HG03460 (cell line): ENCODE data around the gene PRPSAP1.
"Not testable (repeated sequence)": the region's sequence is repeated elsewhere in the genome, so short reads cannot be mapped to it uniquely, and the experiment has no call there.

ENCODE experiments used
- ATAC-seq: cut with Tn5 transposase; IDR thresholded peaks from one replicate; pipeline ENCODE4 v1.9.1; 2021; ENCODE audit not compliant: unreplicated experiment

PRPSAP1 gene

DNA sequence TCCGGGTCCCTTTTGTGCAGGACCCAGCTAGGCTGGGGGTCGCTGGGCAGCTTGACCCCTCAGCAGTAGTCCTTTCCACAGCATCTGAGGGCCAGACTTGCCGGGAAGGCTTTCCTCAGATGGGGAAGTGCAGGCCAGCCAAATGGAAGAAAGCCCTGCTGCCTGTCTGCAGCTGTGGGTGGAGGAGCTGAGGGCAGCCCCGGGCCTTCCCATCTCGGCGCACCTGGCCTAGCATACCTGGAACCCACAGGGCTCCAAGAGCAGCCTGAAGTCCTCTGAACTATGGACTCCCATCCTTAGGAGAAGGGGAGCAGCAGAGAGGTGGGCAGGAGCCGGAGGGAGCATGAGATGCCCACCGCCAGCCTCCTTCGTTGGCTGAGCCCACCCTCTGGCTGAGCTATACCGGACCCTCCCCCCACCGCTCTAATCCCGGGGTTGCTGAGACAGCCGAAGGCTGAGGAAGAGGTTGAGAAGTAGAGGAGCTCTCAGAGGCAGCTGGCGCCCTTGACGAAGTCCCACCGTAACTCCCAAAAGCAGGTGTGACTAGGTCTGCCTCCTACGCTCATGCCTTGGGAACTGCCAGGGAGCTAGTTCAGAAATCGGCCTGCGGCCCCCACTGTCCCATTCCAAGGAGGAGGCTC, 75.3 kb downstream of the PRPSAP1 start:
- ATAC-seq = no peak

- ATAC-seq = no peak
Observed at GRCh38 chr17:76277300-76278267, 76.1 kb downstream of the PRPSAP1 start.

DNA sequence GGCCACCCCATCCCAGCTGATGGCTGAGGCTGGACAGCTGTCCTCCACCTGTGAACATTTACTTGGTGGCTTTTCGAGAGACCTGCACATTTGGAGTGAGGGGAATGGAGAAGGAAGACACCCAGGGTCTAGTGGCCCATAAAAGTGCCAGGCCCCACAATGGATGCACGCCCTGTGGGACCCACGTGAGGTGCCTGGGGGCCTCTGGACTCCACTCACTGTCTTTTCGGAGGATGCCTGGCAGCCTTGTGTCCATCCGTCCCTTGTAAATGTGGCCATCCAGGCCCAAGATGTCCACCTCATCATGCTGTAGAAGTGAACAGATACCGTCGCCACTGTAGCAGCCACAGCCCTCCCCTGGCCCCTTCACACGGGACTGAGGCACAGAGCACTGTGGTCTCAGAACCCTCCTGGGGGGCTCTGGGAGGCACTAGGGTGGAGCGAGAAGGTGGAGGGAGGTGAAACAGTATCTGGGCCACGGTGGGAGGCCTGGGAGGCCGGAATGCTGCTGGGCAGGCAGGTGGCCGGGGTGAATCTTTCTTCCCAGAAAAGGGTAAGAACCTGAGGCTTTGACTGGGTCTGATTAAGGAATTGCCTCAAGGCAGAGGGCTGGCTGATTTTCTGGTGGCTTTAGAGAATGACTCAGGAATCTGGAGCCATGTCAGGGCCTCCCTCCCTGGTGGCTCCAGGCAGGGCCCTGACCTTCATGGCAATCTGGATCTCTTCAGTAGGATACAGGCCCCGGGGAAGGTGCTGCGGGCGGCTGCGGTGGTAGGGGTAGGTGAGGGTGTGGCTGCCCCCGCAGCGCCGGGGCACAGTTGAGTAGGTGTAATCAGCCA, 77.0 kb downstream of the PRPSAP1 start:
- ATAC-seq = no peak

GRCh38 chr17:76276069-76276431, 77.7 kb downstream of the PRPSAP1 start:
- ATAC-seq = no peak

DNA sequence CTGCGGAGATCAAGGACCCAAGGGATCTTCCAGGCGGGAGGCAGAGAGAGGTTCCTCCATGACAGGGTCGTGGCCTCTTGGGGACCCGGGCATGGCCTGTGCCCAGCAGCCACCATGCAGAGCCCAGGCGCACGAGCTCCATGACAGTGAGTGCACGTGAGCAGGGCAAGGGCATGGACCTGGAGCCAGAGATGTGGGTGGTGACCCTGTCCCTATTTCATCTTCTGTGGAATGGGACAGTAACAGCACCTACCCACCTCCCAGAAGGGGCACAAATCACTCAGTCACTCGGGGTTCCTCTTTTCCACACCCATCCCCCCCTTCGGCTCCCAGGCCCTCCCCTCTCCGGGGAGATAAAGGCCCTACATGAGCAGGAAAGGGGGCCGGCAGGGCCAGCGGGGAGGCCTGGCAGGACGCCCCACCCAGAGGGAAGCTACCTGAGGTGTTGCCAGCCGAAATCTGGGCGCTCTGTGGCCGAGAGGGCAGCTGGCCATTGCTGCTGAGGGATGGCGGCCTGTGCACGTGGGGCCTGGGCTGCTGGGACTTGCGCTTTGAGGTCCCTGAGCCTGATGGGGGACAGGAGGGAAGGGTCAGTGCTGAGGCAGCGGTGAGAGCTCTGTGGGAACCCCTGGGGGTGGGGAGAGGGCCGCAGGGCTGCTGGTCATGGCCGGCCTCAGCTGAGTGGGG, 78.2 kb downstream of the PRPSAP1 start:
- ATAC-seq = no peak

DNA sequence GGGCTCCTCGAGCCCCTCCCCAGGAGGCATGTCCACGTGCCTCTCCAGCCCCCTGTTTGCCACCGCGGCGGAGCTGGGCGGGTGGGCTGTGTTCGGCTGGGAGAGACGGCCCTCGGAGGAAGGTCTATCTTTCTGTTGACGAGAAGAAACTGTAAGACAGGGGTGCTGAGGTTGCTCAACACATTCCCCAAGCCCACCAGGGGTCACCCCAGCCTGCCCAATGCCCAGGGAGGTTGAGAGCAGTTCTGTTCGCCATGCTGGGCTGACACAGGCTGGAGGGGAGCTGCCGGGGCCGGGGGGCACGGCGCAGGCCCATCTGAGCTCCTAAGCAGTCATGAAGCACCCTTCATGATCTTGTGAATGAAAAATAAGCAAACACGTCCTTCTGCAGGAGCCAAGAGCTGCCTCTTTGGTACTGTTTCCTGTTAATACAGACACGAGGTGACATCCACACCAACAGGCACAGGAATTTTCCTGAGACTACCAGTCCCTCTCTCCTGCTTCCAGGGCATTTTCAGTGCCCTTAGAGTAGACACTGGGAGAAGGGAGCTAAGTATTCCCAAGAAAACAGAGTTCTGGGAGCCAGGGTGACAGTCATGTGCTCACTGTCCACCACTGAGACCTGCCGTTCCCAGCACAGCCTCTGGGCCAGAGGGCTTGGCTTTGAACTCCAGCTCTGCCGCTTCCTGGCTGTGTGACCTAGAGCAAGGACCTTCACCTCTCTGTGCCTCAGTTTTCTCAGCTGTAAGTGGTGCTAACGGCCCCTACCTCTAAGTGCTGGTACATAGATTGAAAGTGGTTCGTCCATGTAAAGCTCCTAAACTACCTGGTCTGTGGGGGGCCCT, 79.4 kb downstream of the PRPSAP1 start:
- ATAC-seq = no peak

- no peak for ATAC-seq
Observed at GRCh38 chr17:76273445-76274111, 80.1 kb downstream of the PRPSAP1 start.

- peak; percentile 12 for ATAC-seq
Observed at GRCh38 chr17:76272541-76273444, 80.9 kb downstream of the PRPSAP1 start.

DNA sequence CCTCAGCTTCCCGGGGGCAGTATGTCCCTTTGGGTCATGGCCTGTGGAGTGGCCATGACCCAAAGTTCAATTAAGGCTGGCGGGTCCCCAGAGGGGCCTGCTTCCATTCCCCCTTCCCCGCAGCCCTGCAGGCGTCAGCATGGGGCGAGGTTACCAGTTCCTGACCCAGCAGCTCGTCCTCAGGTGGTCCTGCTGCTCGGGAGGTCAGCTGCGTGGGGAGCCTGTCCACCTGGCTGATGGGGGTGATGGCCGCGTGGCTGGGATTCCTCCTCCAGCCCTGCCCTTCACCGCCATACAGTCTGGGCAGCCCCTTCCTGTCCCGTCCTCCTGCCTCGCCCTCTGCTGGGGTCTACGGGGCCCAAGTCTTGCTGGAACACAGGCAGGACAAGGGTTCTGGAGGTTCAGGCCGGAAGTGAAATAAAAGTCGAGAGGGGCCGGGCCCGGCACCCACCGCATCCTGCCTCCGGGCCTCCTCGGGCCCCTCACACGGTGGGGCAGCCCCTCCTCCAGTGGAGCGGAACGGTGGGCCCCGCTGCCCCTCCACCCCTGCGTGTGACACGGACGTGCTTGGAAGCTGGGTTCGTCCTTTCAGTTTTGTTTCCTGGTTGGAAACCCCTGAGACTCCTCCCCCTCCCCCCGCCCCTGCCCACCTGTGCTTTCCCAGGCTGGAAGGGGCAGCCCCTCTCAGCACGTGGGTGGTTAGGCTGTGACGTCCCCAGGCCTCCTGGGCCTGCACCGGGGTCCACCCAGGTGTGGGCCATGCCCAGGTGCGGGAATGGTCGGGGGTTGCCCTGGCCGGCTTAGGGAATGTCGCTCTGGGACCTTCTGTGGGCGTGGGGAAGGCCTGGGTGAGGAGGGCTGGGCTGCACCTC, 81.8 kb downstream of the PRPSAP1 start:
- peak; percentile 38 for ATAC-seq

DNA sequence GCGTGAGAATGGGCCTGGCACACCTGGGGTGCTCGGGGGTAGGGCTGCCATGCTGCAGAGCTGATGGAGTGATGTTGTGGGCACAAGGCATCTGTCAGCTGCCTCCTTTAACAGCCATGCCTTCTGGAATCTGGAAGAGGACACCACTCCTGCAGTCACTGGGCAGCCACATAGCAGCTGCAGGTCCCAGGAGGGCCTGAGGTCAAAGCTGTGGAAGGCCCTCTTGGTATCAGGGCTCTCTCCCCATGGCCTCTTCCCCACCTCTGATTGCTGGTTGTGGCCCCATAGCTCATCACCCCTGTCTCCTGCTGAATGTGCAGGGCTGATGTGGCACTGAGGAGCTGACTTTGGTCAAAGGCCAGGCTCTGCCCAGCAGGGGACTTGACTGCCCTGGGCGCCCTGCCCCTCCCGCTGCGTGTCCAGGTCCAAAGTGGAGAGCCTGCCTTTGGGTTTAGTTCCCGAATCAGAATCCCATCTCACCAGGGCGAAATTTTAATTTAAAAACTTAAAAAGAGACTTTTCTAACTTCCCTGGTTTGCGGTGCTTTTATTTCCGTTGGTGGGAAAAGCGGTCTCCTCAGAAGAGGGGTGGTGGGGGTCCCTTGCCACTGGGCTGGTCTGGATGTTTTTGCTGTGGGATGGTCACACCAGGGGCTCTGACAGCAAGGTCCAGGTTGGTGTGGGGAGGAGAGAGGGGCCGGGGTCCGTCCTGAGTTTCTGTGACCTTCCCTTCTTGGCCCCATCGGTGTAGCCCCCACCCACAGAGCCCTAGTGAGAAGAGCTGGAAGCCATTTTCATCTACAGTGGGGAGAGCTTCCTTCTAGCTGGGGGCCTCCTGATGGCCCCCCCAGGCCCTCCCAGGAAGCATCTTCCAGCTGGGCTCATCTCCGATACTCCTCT, 82.7 kb downstream of the PRPSAP1 start:
- no peak for ATAC-seq

DNA sequence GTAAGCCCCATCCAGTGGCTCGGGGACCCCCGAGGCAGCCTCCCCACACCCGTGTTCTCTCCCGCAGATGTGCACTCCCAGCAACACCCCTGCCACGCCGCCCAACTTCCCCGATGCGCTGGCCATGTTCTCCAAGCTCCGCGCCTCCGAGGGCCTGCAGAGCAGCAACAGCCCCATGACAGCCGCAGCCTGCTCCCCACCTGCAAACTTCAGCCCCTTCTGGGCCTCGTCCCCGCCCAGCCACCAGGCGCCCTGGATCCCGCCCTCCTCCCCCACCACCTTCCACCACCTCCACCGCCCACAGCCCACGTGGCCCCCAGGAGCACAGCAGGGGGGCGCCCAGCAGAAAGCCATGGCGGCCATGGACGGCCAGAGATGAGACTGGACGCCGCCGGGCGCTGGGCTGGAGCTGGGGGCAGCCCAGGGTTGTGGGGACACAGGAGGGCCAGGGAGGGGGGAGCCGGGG, 83.6 kb downstream of the PRPSAP1 start:
- no peak for ATAC-seq

DNA sequence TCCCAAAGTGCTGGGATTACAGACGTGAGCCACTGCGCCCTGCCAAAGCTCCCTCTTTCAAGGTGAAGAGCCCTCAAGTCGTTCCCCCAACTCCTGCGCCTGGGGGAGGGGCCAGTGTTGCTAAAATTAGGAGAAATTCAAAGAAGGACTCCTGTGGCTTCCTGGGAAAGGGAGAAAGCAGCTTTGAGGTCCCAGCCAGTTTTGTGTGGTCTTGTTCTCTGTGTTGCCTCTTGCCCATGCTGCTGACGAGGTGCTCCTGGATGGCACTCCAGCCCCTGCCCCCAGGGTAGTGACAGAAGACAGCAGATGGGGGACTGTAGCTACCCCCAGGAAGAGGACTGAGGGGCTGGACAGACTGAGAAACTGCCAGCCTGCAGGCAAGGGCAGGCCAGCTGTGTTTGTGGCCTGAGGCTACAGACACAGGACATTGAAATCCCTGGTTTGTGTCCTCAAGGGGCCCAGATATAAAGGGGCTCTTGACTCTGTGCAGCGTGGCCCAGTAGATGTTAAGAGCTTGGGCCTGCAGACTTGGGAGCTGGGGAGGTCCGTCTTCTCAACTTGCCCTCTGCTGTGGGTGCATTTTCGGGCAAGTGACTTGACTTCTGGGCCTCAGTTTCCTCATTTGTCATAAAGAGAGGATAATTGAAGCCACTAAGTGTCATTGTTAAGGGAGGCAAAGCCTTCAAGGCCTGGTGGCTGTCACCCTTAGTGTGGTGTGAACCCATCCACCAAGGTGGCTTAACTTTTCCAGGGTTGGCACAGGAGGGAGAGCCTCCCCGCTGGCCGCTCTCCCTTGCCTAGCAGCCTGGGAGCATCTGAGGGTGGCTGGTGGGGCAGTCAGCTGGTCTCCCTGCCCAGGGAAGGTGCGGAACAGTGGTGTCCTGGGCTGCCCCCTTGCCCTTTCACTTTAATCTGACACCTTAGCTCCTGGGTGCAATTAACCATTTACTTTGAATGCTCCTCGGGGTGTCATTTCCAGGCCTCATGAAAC, 84.4 kb downstream of the PRPSAP1 start:
- no peak for ATAC-seq

DNA sequence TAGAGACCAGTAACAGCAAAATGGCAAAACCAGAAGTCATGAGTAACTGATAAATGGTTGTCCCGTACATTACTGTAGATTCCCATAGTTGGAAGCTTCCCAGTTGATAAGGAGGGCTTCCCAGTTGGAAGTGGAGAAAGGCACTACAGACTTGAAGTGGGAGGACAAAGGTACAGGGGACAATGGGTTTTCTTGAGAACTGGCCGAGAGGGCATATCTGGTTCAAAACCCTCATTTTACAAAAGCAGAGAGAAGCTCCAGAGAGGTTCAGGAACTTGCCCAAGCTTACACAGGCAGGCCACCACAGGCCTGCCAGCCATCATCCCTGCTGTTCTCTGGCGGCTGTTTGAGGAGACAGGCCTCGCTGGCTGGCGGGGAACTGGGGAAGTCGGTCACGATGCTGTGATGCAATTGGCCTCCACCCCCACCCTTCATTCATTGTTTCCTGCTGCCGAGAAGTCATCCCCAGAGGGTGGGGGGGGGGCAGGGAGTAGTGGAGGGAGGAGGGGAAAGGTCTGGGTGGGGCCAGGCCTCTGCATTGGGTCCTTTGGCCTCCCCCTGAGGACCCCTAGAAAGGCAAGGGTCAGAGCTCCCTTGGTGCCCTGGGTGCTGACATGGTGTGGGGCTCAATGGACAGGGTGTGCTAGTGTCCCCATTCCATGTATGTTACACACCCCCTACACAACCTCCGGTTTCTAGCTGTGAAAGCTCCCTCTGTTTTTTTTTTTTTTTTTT, 85.5 kb downstream of the PRPSAP1 start:
- no peak for ATAC-seq

GRCh38 chr17:76267581-76268001, 86.1 kb downstream of the PRPSAP1 start:
- not testable (repeated sequence) for ATAC-seq
